Sigmoid colon (tissue), 4 donors: ENCODE results near the gene DDI2.

Source experiments
- EP300 ChIP-seq, 4 donors: sonication (generic); formaldehyde crosslinking; IDR thresholded peaks; one replicate each; pipeline ENCODE4 v1.6.1; 2017; ENCODE audit warnings: antibody characterized with exemption in 4 of 4
- POLR2A ChIP-seq, 2 donors: fragments of 450-650 bp; IDR thresholded peaks; one replicate each; pipeline ENCODE4 v1.6.1; 2016; ENCODE audit warnings: antibody characterized with exemption in 2 of 2, mild to moderate bottlenecking in 2 of 2, moderate library complexity in 2 of 2
- POLR2AphosphoS5 ChIP-seq, 4 donors: sonication (generic); formaldehyde crosslinking; IDR thresholded peaks; one replicate each; pipeline ENCODE4 v1.6.1; 2017; ENCODE audit warnings: antibody characterized with exemption in 4 of 4
- TF ChIP-seq, protein P1 (sequence below), 4 experiments: fragments of 450-650 bp in 3 of 4; fragments of 200-600 bp in 1 of 4; IDR thresholded peaks; one replicate each; pipeline ENCODE4 v1.5.1; 2016 to 2019; ENCODE audit warnings: antibody characterized with exemption in 4 of 4, mild to moderate bottlenecking in 3 of 4, moderate library complexity in 2 of 4

DNA sequence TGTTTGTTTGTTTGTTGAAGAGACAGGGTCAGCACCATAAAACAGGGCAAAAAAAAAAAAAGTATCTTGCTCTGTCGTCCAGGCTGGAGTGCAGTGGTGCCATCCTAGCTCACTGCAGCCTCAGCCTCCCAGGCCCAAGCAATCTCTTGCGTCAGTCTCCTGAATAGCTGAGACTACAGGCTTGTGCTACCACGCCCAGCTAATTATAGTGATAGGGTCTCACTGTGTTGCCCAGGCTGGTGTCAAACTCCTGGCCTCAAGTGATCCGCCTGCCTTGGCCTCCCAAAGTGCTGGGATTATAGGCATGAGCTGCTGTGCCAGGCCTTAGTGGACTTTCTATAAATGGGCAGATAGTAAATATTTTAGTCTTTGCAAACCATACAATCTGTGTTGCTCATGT lies 19.2 kb downstream of the DDI2 start:
- TF ChIP-seq, protein P1, sequence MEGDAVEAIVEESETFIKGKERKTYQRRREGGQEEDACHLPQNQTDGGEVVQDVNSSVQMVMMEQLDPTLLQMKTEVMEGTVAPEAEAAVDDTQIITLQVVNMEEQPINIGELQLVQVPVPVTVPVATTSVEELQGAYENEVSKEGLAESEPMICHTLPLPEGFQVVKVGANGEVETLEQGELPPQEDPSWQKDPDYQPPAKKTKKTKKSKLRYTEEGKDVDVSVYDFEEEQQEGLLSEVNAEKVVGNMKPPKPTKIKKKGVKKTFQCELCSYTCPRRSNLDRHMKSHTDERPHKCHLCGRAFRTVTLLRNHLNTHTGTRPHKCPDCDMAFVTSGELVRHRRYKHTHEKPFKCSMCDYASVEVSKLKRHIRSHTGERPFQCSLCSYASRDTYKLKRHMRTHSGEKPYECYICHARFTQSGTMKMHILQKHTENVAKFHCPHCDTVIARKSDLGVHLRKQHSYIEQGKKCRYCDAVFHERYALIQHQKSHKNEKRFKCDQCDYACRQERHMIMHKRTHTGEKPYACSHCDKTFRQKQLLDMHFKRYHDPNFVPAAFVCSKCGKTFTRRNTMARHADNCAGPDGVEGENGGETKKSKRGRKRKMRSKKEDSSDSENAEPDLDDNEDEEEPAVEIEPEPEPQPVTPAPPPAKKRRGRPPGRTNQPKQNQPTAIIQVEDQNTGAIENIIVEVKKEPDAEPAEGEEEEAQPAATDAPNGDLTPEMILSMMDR (IDR thresholded peaks at IDR 0.05) = no peak
- TF ChIP-seq POLR2A (IDR thresholded peaks at IDR 0.05) (no peak), POLR2AphosphoS5 (IDR thresholded peaks at IDR 0.05) (no peak), EP300 (IDR thresholded peaks at IDR 0.05) (no peak)
